Activated CD8-positive, alpha-beta memory T cell treated with anti-CD3 and anti-CD28 coated beads for 24 hours (primary cell): ENCODE data around the gene BMP5.

ENCODE experiments used
- DNase-seq: peaks from one replicate; pipeline ENCODE4 v3.0.0-alpha.2; 2020

Gene BMP5

GRCh38 chr6:55705451-55706440, 169.6 kb downstream of the BMP5 start:
- DNase-seq: no peak

GRCh38 chr6:55704421-55704820, 171.0 kb downstream of the BMP5 start:
- DNase-seq: no peak
